GM12892 (cell line): ENCODE data around the gene COG3.

Experiments used
- DNase-seq: peaks from one replicate; pipeline ENCODE4 v3.0.0; 2011; ENCODE audit not compliant: insufficient read length
- FAIRE-seq: peaks from 2 replicates; lab custom pipeline; 2011; peaks lifted over from hg19 to GRCh38; lab: Jason Lieb, UNC
- POLR2A ChIP-seq: IDR thresholded peaks from 2 replicates; pipeline ENCODE4 v1.6.1; 2011; ENCODE audit warnings: low read depth, low read length, control low read depth
- POLR2AphosphoS5 ChIP-seq: IDR thresholded peaks from 2 replicates; pipeline ENCODE4 v1.6.1; 2011; ENCODE audit warnings: low read depth, low read length, control low read depth
- TAF1 ChIP-seq: IDR thresholded peaks from 2 replicates; pipeline ENCODE4 v1.6.1; 2011; ENCODE audit warnings: low read depth, mild to moderate bottlenecking, control low read depth, low read length, borderline replicate concordance

The COG3 gene

GRCh38 chr13:45448965-45449559 is 15.7 kb upstream of the COG3 start:
- no peak for FAIRE-seq
- no peak for DNase-seq
- TF ChIP-seq TAF1 (no peak), POLR2A (no peak), POLR2AphosphoS5 (no peak)

DNA sequence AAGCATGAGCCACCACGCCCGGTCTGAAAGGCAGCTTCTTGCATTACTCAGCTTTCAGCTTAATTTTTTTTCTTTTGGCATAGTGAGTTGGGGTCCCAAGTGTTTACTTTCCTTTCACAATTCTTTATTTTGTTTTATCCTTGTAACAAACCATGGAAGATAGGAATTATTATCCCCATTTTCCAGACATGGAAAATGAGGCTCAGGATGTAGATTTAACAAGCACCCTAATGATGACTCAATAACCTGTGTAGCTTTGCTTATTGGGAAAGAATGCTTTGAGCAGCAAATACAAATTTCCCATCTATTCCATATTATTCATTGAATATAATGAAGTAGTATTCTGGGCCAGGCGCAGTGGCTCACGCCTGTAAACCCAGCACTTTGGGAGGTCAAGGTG is 13.5 kb upstream of the COG3 start:
- TF ChIP-seq POLR2A: no peak
- no peak for TF ChIP-seq TAF1
- no peak for TF ChIP-seq POLR2AphosphoS5
- DNase-seq (no peak), FAIRE-seq (no peak)

DNA sequence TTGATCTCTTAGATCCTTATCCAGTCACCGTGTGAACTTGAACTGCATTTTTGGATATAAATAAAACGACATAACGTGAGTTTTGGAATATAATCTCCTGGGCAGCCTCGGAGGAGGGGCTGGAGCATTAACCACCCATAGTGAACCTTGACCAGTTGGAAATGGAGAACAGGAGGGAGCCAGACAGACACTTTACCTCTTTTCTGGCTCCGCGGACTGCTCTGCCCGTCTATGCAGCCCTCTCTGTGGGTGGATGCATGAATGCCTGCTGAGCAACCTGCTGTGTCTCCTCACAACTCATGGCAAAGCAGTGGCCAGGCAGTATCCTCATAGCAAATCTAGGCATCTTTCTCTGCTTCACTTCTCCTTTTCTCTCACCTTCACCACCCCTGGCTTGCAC is 10.5 kb upstream of the COG3 start:
- DNase-seq: no peak
- no peak for TF ChIP-seq POLR2A
- no peak for TF ChIP-seq POLR2AphosphoS5
- TF ChIP-seq TAF1: no peak
- no peak for FAIRE-seq

- TF ChIP-seq POLR2AphosphoS5 (no peak), TAF1 (no peak)
- no peak for DNase-seq
- FAIRE-seq: no peak
Measured at GRCh38 chr13:45456196-45456972, 8.4 kb upstream of the COG3 start.

- DNase-seq (no peak), FAIRE-seq (no peak)
- no peak for TF ChIP-seq POLR2A
- no peak for TF ChIP-seq TAF1
- 0 out of 2 replicates have a peak, but pooled peaks have one; percentile 35 for TF ChIP-seq POLR2AphosphoS5
Measured at GRCh38 chr13:45464141-45464686, 525 bp upstream of the COG3 start.

DNA sequence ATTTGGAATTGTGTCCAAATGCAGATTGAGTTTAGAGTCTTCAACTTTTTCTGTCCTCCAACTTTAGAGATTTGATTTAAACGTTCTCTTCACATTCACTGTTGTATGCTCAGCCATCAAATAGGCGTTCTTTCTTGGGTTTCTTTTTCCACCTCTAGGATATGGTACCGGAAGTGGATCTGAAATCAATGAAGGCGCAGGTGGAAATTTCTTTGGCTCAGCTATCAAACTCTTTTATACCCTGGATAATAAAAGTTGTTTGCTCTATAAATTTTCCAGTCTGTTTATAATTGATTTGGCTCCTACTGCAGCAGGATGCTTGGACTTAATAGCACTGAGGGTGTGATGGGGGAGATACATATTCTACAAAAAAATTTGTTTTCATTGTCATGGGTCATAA is 1.6 kb downstream of the COG3 start:
- FAIRE-seq (no peak), DNase-seq (no peak)
- TF ChIP-seq POLR2A: no peak
- TF ChIP-seq POLR2AphosphoS5: no peak
- TF ChIP-seq TAF1: no peak

DNA sequence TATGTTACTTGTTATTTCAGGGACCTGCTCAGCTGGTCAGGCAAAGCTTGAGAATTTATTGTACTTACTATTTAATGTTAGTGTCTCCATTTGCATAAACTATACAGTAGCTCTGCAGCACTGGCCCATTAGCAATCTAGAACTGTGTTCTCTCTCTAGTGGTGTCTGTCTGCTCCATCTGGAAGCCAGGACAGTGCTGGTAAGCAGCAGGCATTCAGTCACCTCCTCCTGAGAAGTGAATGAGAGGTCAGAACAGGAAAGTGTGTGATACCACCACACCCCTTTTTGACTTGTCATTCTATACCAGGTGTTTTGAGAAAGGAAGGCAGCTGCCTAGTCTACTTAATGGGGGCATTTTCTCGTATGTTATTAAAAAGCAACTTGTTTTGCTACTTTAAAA is 3.9 kb downstream of the COG3 start:
- DNase-seq (no peak), FAIRE-seq (no peak)
- TF ChIP-seq TAF1 (no peak), POLR2AphosphoS5 (no peak), POLR2A (no peak; the same call in 1 of the 2 replicates)

GRCh38 chr13:45472171-45472705 is 7.5 kb downstream of the COG3 start:
- TF ChIP-seq TAF1 (no peak), POLR2A (no peak), POLR2AphosphoS5 (no peak)
- DNase-seq (no peak), FAIRE-seq (peak; percentile 56)

DNA sequence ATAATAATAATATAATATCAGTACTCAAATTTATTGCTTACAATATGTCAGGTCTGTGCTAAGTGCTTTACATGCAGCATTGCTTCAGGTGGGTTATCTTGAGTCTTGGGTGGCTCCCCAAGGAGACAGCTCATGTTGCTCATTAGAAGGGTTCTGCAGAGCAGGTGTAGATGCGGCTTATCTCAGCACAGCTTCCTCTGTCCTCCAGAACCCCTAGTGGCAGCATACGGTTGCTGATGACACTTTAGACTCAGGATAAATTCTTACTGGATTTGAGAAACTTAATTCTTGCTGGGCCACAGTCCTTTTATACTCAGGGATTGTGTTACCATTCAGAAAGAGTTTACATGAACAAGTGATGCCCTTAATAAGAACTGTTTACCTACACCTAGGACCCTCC is 8.9 kb downstream of the COG3 start:
- TF ChIP-seq POLR2A: no peak
- no peak for TF ChIP-seq TAF1
- no peak for TF ChIP-seq POLR2AphosphoS5
- peak; percentile 44 for FAIRE-seq
- DNase-seq: no peak

DNA sequence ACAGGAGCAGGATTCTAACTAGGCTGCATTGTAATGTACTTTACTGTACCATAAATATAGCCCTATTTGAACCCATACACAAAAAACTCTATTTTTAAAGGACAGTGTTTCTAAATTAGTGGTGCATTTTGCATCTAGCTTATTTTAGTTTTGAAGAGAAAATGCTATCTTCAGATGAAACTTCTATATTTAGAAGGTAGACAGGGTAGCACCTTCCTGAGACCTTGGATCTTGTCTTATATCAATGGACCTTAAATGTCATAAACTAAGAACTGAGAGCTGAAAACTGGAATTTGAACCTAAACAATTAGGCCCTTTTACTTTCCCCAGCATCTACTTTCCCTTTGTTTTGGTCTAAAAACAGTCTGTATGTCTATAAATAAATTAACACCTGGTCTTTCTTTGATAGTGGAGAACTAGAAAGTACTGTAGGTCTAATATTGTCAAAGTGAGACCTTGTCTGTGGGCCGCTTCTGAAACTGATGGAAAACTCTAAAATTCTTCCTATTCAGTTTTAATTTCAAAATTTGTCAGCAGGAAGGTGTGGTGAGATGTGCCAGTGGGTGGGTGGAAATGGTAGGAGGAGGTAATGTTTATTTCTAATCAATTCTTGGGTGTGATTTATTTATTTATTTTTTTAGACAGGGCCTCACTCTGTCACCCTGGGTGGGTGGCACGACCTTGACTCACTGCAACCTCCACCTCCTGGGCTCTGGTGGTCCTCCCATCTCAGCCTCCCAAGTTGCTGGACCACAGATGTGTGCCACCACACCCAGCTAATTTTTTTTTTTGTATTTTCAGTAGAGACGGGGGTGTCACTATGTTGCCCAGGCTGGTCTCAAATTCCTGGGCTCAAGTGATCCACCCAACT is 10.1 kb downstream of the COG3 start:
- DNase-seq (no peak), FAIRE-seq (no peak)
- no peak for TF ChIP-seq POLR2A
- TF ChIP-seq TAF1: no peak
- no peak for TF ChIP-seq POLR2AphosphoS5

- TF ChIP-seq TAF1 (no peak), POLR2AphosphoS5 (no peak), POLR2A (no peak)
- no peak for FAIRE-seq
- DNase-seq: no peak
Measured at GRCh38 chr13:45479661-45480060, 14.9 kb downstream of the COG3 start.
